NCI-H526 (cell line): ENCODE results near the gene ZNF385D.

ENCODE experiments used
- DNase-seq, 2 experiments: peaks; one replicate each; lab custom pipeline; 2025; lab: John Stamatoyannopoulos, UW

The ZNF385D gene

GRCh38 chr3:21599890-21600289 is 151.1 kb downstream of the ZNF385D start:
- no peak for DNase-seq

- no peak for DNase-seq
These were observed 158.2 kb downstream of the ZNF385D start for GRCh38 chr3:21592828-21593227.

GRCh38 chr3:21587894-21588293 is 163.1 kb downstream of the ZNF385D start:
- DNase-seq, result no peak

- no peak for DNase-seq
These were observed 165.7 kb downstream of the ZNF385D start for GRCh38 chr3:21585216-21585740.

- DNase-seq, result no peak
These were observed 177.7 kb downstream of the ZNF385D start for GRCh38 chr3:21573291-21573690.

GRCh38 chr3:21564531-21564930 is 186.5 kb downstream of the ZNF385D start:
- no peak for DNase-seq

- DNase-seq, result no peak
These were observed 188.8 kb downstream of the ZNF385D start for GRCh38 chr3:21562243-21562642.

GRCh38 chr3:21561472-21561871 is 189.5 kb downstream of the ZNF385D start:
- no peak for DNase-seq

GRCh38 chr3:21551019-21551418 is 200.0 kb downstream of the ZNF385D start:
- DNase-seq, result no peak

GRCh38 chr3:21544076-21544462 is 206.9 kb downstream of the ZNF385D start:
- no peak for DNase-seq

GRCh38 chr3:21543380-21544075 is 207.5 kb downstream of the ZNF385D start:
- no peak for DNase-seq

GRCh38 chr3:21542656-21543379 is 208.2 kb downstream of the ZNF385D start:
- no peak for DNase-seq

GRCh38 chr3:21540265-21540664 is 210.7 kb downstream of the ZNF385D start:
- peak in 1 of 2 experiments; percentile 37 for DNase-seq

- DNase-seq, result peak; percentile 79 to 85
These were observed 216.5 kb downstream of the ZNF385D start for GRCh38 chr3:21534462-21534861.

- peak; percentile 53 to 69 for DNase-seq
These were observed 218.0 kb downstream of the ZNF385D start for GRCh38 chr3:21533002-21533401.

- DNase-seq, result peak in 1 of 2 experiments; percentile 19
These were observed 219.1 kb downstream of the ZNF385D start for GRCh38 chr3:21531909-21532308.

GRCh38 chr3:21528291-21528995 is 222.6 kb downstream of the ZNF385D start:
- DNase-seq, result no peak

GRCh38 chr3:21526461-21526860 is 224.5 kb downstream of the ZNF385D start:
- no peak for DNase-seq

- peak; percentile 93 for DNase-seq
These were observed 226.9 kb downstream of the ZNF385D start for GRCh38 chr3:21524133-21524532.

- no peak for DNase-seq
These were observed 230.7 kb downstream of the ZNF385D start for GRCh38 chr3:21520106-21520963.

GRCh38 chr3:21517184-21517583 is 233.8 kb downstream of the ZNF385D start:
- DNase-seq, result no peak

- no peak for DNase-seq
These were observed 235.6 kb downstream of the ZNF385D start for GRCh38 chr3:21515417-21515816.
